ENCODE results near the gene CCND2.
A peak's percentile ranks its signal among the peaks of the same experiment; 100 is the strongest.

CCND2 gene

GRCh38 chr12:4302881-4303280, 29.3 kb downstream of the CCND2 start:
- H3K9me3 ChIP-seq (ENCODE audit: control insufficient read depth, insufficient read depth, low read length): no peaks in the 10 kb centered on the region
- H3K36me3 ChIP-seq (ENCODE audit: control insufficient read depth, insufficient read depth, low read length): peaks cover 10% of the 10 kb centered on the region
- no peak overlapping the region for H3K4me3 ChIP-seq (ENCODE audit: low read depth, low read length)
- no peaks in the 10 kb centered on the region for H3K27me3 ChIP-seq (ENCODE audit: control insufficient read depth, insufficient read depth, low read length)
- peaks cover 8% of the 10 kb centered on the region for H3K4me1 ChIP-seq (ENCODE audit: control insufficient read depth, insufficient read depth, low read length)
- H3K9ac ChIP-seq (ENCODE audit: low read depth, low read length): no peak overlapping the region

GRCh38 chr12:4303750-4304149, 30.2 kb downstream of the CCND2 start:
- peaks cover 10% of the 10 kb centered on the region for H3K36me3 ChIP-seq (ENCODE audit: control insufficient read depth, insufficient read depth, low read length)
- no peak overlapping the region for H3K9ac ChIP-seq (ENCODE audit: low read depth, low read length)
- H3K27me3 ChIP-seq (ENCODE audit: control insufficient read depth, insufficient read depth, low read length): no peaks in the 10 kb centered on the region
- no peak overlapping the region for H3K4me3 ChIP-seq (ENCODE audit: low read depth, low read length)
- H3K4me1 ChIP-seq (ENCODE audit: control insufficient read depth, insufficient read depth, low read length): peaks cover 8% of the 10 kb centered on the region
- H3K9me3 ChIP-seq (ENCODE audit: control insufficient read depth, insufficient read depth, low read length): no peaks in the 10 kb centered on the region

DNA sequence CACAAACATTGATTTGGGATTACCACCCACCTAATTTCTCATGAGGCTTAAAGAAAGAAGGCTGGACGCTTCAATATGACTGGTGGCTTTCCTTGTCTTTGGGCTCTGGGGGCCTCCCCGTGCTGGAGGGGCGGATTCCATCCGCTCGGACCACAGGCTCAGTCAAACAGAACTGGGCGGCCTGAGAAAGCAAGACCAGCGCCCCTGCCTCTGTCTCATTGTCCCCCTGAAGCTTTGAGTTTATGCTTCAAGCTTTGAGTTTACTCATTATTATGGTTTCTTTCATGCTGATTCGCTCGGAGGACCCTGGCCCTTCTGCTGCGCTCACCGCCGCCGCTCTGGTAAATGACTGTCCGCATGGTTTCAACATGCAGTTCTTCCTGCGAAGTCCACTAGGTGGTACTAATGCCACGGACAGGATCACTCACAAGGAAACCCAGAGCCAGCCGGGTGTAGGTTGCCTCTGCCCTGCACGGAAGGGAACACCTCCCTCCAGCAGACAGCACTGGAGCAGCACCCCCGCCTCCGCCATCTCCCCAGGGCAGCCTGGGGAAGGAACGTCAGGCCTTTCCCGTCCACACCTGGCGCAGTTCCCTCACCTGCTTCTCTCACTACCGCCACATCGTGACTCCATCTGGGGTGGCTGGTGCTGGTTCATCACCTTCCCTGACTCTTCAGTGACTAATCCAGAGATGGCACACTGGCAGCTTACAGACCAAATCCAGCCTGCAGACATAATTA, 34.2 kb downstream of the CCND2 start:
- Histone ChIP-seq H3K9me3 (ENCODE audit: control insufficient read depth, insufficient read depth, low read length) (no peaks in the 10 kb centered on the region), H3K9ac (ENCODE audit: low read depth, low read length) (peak overlapping the region; percentile 18), H3K4me3 (ENCODE audit: low read depth, low read length) (peak overlapping the region; percentile 30), H3K4me1 (ENCODE audit: control insufficient read depth, insufficient read depth, low read length) (peaks cover 8% of the 10 kb centered on the region), H3K27me3 (ENCODE audit: control insufficient read depth, insufficient read depth, low read length) (no peaks in the 10 kb centered on the region), H3K36me3 (ENCODE audit: control insufficient read depth, insufficient read depth, low read length) (peaks cover 3% of the 10 kb centered on the region)

DNA sequence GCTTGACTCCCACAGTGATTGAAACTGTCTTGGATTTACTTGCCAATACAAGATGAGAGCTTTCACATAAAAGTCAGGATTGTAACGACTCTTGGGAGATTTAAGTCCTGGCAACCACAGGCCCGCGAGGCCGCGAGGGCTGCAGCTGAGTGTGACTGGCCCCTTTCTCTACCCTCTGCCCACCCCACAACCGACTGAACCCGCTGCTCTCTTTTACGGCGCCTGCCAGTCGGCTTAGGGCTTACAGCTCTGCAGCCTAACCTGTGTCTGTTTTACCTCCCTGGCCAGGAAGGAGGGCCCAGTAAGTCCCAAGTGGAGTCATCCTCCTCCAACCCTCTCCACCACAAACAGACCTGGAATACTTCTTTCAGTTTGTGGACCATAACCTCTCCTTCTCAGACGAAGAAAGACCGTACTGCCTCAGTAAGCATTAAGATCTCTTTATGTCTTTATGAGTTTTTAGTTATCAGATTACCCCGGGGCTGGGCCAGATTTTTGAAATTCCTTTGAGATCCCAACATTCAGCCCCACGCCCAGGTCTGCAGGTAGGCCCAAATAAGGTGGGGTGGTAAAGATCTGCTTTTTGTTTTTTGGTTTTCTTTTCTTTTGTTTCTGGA, 34.9 kb downstream of the CCND2 start:
- Histone ChIP-seq H3K27me3 (ENCODE audit: control insufficient read depth, insufficient read depth, low read length) (no peaks in the 10 kb centered on the region), H3K9ac (ENCODE audit: low read depth, low read length) (no peak overlapping the region), H3K36me3 (ENCODE audit: control insufficient read depth, insufficient read depth, low read length) (peaks cover 3% of the 10 kb centered on the region), H3K9me3 (ENCODE audit: control insufficient read depth, insufficient read depth, low read length) (no peaks in the 10 kb centered on the region), H3K4me1 (ENCODE audit: control insufficient read depth, insufficient read depth, low read length) (peaks cover 8% of the 10 kb centered on the region), H3K4me3 (ENCODE audit: low read depth, low read length) (peak overlapping the region; percentile 30)

DNA sequence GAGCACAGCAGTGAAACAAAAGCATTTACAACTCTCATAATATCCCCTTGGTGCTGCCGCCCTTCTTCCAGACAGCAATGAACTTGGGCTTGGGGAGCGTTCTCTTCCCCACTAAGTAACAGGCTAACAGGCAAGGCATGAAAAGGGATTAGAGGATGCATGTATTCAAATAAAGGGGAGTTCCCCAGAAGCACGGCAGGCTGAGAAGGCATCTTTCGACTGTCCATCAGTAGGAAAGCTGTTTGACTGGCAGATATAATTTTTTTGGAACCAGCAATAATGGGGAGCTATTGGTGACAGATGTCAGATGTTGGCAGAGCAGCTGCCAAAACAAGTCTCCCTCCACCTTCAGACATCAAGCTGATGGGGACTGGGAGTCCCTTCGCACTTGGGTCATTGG, 38.2 kb downstream of the CCND2 start:
- H3K9ac ChIP-seq (ENCODE audit: low read depth, low read length): no peak overlapping the region
- H3K4me3 ChIP-seq (ENCODE audit: low read depth, low read length): no peak overlapping the region
- no peaks in the 10 kb centered on the region for H3K36me3 ChIP-seq (ENCODE audit: control insufficient read depth, insufficient read depth, low read length)
- H3K4me1 ChIP-seq (ENCODE audit: control insufficient read depth, insufficient read depth, low read length): peaks cover 4% of the 10 kb centered on the region
- no peaks in the 10 kb centered on the region for H3K27me3 ChIP-seq (ENCODE audit: control insufficient read depth, insufficient read depth, low read length)
- no peaks in the 10 kb centered on the region for H3K9me3 ChIP-seq (ENCODE audit: control insufficient read depth, insufficient read depth, low read length)

DNA sequence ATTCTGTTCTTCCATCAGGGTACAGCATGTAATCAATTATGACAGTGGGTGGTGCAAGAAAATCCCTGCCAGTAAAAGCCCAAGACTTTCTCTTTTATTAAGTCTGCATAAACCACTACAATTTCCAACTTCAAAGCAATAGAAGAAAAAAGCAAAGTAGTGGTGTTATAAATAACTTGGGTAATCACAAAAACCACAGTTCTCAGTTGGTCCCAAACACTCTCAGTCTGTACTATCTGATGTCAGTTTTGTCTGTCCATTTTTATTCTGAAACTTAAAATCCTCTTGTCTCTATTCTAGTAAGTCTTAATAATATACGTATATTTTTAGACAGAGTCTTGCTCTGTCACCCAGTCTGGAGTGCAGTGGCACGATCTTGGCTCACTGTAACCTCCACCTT, 38.7 kb downstream of the CCND2 start:
- H3K9me3 ChIP-seq (ENCODE audit: control insufficient read depth, insufficient read depth, low read length): no peaks in the 10 kb centered on the region
- H3K36me3 ChIP-seq (ENCODE audit: control insufficient read depth, insufficient read depth, low read length): no peaks in the 10 kb centered on the region
- H3K9ac ChIP-seq (ENCODE audit: low read depth, low read length): no peak overlapping the region
- no peaks in the 10 kb centered on the region for H3K27me3 ChIP-seq (ENCODE audit: control insufficient read depth, insufficient read depth, low read length)
- H3K4me1 ChIP-seq (ENCODE audit: control insufficient read depth, insufficient read depth, low read length): no peaks in the 10 kb centered on the region
- H3K4me3 ChIP-seq (ENCODE audit: low read depth, low read length): no peak overlapping the region

DNA sequence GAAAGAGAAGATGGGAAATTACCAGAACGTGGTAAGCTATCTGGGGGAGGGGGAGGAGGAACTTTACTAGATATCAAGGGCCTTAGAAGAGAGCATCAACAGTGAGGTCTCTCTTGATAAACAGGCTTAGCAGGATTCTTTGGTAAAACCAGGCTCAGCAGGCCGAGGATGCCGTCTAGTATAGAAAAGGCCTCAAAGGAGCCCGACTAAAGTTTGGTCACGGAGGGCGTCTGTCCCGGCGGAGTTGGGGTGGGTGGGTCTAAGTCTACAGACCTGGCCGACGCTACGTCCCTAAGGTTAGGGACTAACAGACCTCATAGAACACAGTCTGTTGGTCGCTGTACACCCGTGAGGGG, 46.9 kb downstream of the CCND2 start:
- H3K27me3 ChIP-seq (ENCODE audit: control insufficient read depth, insufficient read depth, low read length): peaks cover 13% of the 10 kb centered on the region
- no peaks in the 10 kb centered on the region for H3K9me3 ChIP-seq (ENCODE audit: control insufficient read depth, insufficient read depth, low read length)
- peaks cover 2% of the 10 kb centered on the region for H3K36me3 ChIP-seq (ENCODE audit: control insufficient read depth, insufficient read depth, low read length)
- H3K4me1 ChIP-seq (ENCODE audit: control insufficient read depth, insufficient read depth, low read length): no peaks in the 10 kb centered on the region
- H3K4me3 ChIP-seq (ENCODE audit: low read depth, low read length): peak overlapping the region; percentile 92
- H3K9ac ChIP-seq (ENCODE audit: low read depth, low read length): peak overlapping the region; percentile 67

GRCh38 chr12:4320853-4321701, 47.5 kb downstream of the CCND2 start, which contains the start of gene TIGAR:
TSS of gene TIGAR (plus strand) at chr12:4321213. CDS start at chr12:4321272, 59 bp downstream.
- Histone ChIP-seq H3K9ac (ENCODE audit: low read depth, low read length) (peak within 1 kb of the TSS; percentile 90), H3K27me3 (ENCODE audit: control insufficient read depth, insufficient read depth, low read length) (peaks cover 13% of the 10 kb centered on the region), H3K4me3 (ENCODE audit: low read depth, low read length) (peak within 1 kb of the TSS; percentile 92), H3K9me3 (ENCODE audit: control insufficient read depth, insufficient read depth, low read length) (no peaks in the 10 kb centered on the region), H3K4me1 (ENCODE audit: control insufficient read depth, insufficient read depth, low read length) (no peaks in the 10 kb centered on the region), H3K36me3 (ENCODE audit: control insufficient read depth, insufficient read depth, low read length) (peaks cover 2% of the 10 kb centered on the region)

GRCh38 chr12:4322726-4323125, 49.2 kb downstream of the CCND2 start:
- Histone ChIP-seq H3K9me3 (ENCODE audit: control insufficient read depth, insufficient read depth, low read length) (no peaks in the 10 kb centered on the region), H3K36me3 (ENCODE audit: control insufficient read depth, insufficient read depth, low read length) (peaks cover 2% of the 10 kb centered on the region), H3K9ac (ENCODE audit: low read depth, low read length) (no peak overlapping the region), H3K4me3 (ENCODE audit: low read depth, low read length) (no peak overlapping the region), H3K27me3 (ENCODE audit: control insufficient read depth, insufficient read depth, low read length) (peaks cover 13% of the 10 kb centered on the region), H3K4me1 (ENCODE audit: control insufficient read depth, insufficient read depth, low read length) (no peaks in the 10 kb centered on the region)
